ENCODE data around the gene OVOL3. TPM values are rescaled to one million over a fixed set of nuclear protein-coding genes. Genes with fewer than 3 reads are reported as not detected.
A peak's percentile ranks its signal among the peaks of the same experiment; 100 is the strongest.

OVOL3 gene
- total RNA-seq, 3 donors from 2014 or later, result not detected

GRCh38 chr19:36152352-36153091 is 41.6 kb downstream of the OVOL3 start, which contains the start of gene COX7A1:
COX7A1 (minus strand) TSS chr19:36152447; CDS start chr19:36152407, 40 bp downstream.
- Histone ChIP-seq H3K36me3 (no peaks in the 10 kb centered on the region), H3K27me3 (no peaks in the 10 kb centered on the region), H3K4me1 (peaks cover 0 to 3% of the 10 kb centered on the region in 2 donors), H3K9me3 (no peaks in the 10 kb centered on the region), H3K27ac (peak within 1 kb of the TSS; percentile 96), H3K4me3 (peak within 1 kb of the TSS; percentile 59 to 69 (median 64))
- intact Hi-C loops (cut with DNase I; ENCODE audit: low total_unique reads), result no loop called here
- DNase-seq (ENCODE audit: low spot score in 2 of 2), result peak in 1 of 2 donors; percentile 67
- TF ChIP-seq CTCF (IDR thresholded peaks at IDR 0.05), result no peak
- peak; percentile 14 for TF ChIP-seq POLR2A (IDR thresholded peaks at IDR 0.05)
- TF ChIP-seq POLR2AphosphoS5 (IDR thresholded peaks at IDR 0.05), result peak; percentile 14 to 68 (median 59)

DNA sequence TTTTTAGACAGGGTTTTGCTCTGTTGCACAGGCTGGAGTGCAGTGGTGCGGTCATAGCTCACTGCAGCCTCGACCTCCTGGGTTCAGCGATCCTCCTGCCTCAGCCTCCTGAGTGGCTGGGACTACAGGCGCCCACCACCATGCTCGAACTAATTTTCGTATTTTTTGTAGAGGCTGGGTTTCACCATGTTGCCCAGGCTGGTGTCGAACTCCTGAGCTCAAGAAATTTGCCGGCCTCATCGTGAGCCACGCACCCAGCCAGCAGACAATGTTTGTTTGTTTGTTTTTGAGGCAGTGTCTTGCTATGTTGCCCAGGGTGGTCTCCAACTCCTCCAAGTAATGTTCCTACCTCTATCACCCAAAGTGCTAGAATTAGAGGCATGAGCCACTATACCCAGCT is 42.2 kb downstream of the OVOL3 start:
- H3K27me3 ChIP-seq, result no peaks in the 10 kb centered on the region
- H3K4me1 ChIP-seq, result peaks cover 0 to 3% of the 10 kb centered on the region in 2 donors
- no peaks in the 10 kb centered on the region for H3K36me3 ChIP-seq
- no peaks in the 10 kb centered on the region for H3K9me3 ChIP-seq
- H3K4me3 ChIP-seq, result peak overlapping the region; percentile 59 to 69 (median 64)
- peak overlapping the region; percentile 96 for H3K27ac ChIP-seq
- intact Hi-C loops (cut with DNase I; ENCODE audit: low total_unique reads), result no loop called here
- no peak for DNase-seq (ENCODE audit: low spot score in 2 of 2)
- TF ChIP-seq POLR2A (IDR thresholded peaks at IDR 0.05) (no peak), POLR2AphosphoS5 (IDR thresholded peaks at IDR 0.05) (no peak), CTCF (IDR thresholded peaks at IDR 0.05) (no peak)

- no peak for DNase-seq (ENCODE audit: low spot score in 2 of 2)
- intact Hi-C loops (cut with DNase I; ENCODE audit: low total_unique reads), result no loop called here
- Histone ChIP-seq H3K4me1 (no peaks in the 10 kb centered on the region), H3K27ac (no peak overlapping the region), H3K9me3 (no peaks in the 10 kb centered on the region), H3K27me3 (no peaks in the 10 kb centered on the region), H3K4me3 (no peak overlapping the region), H3K36me3 (no peaks in the 10 kb centered on the region)
- TF ChIP-seq CTCF (IDR thresholded peaks at IDR 0.05), result no peak
- TF ChIP-seq POLR2A (IDR thresholded peaks at IDR 0.05), result no peak
- no peak for TF ChIP-seq POLR2AphosphoS5 (IDR thresholded peaks at IDR 0.05)
Observed at GRCh38 chr19:36160821-36161596, 50.1 kb downstream of the OVOL3 start.

Other genes with a start within 250 kb of the OVOL3 start
- 1 to 10 TPM; 2.6 to 4.2 (median 3.3) TPM for gene APLP1, start 242.6 kb upstream of the OVOL3 start, total RNA-seq
- gene NFKBID, start 210.6 kb upstream of the OVOL3 start, total RNA-seq, result 10 to 100 TPM in 1 of 3 donors, 1 to 10 TPM in 2; 4.3 to 15.2 (median 7.9) TPM
- gene HCST, start 208.6 kb upstream of the OVOL3 start, total RNA-seq, result 1 to 10 TPM; 3.3 to 7.2 (median 3.5) TPM
- 100 to 1,000 TPM in 2 of 3 donors, 10 to 100 TPM in 1; 56.4 to 239 (median 112) TPM for gene TYROBP, start 202.8 kb upstream of the OVOL3 start, total RNA-seq
- gene LRFN3, start 174.8 kb upstream of the OVOL3 start, total RNA-seq, result 1 to 10 TPM; 5.2 to 6.7 (median 5.4) TPM
- 10 to 100 TPM; 47.5 to 58.8 (median 48.8) TPM for gene SDHAF1, start 116.0 kb upstream of the OVOL3 start, total RNA-seq
- 10 to 100 TPM in 1 of 3 donors, 1 to 10 TPM in 1, under 1 TPM in 1; 0.16 to 15.5 (median 9.5) TPM for gene SYNE4, start 102.3 kb upstream of the OVOL3 start, total RNA-seq
- gene ALKBH6, start 96.9 kb upstream of the OVOL3 start, total RNA-seq, result 10 to 100 TPM; 18.0 to 23.0 (median 20.3) TPM
- 10 to 100 TPM in 1 of 3 donors, 1 to 10 TPM in 2; 7.5 to 13.4 (median 7.6) TPM for gene CLIP3, start 78.3 kb upstream of the OVOL3 start, total RNA-seq
- gene THAP8, start 56.9 kb upstream of the OVOL3 start, total RNA-seq, result 10 to 100 TPM in 2 of 3 donors, 1 to 10 TPM in 1; 8.6 to 11.0 (median 10.2) TPM
- under 1 TPM; 0.59 to 0.98 (median 0.80) TPM for gene WDR62, start 56.2 kb upstream of the OVOL3 start, total RNA-seq
- 10 to 100 TPM; 44.2 to 68.2 (median 58.2) TPM for gene POLR2I, start 3.7 kb downstream of the OVOL3 start, total RNA-seq
- gene TBCB, start 4.3 kb downstream of the OVOL3 start, total RNA-seq, result 100 to 1,000 TPM; 106 to 146 (median 124) TPM
- gene CAPNS1, start 28.9 kb downstream of the OVOL3 start, total RNA-seq, result 100 to 1,000 TPM; 144 to 286 (median 200) TPM
- 10 to 100 TPM; 20.8 to 69.3 (median 29.5) TPM for gene COX7A1, start 41.3 kb downstream of the OVOL3 start, total RNA-seq
- 1 to 10 TPM; 4.3 to 7.8 (median 7.2) TPM for gene ZNF565, start 103.5 kb downstream of the OVOL3 start, total RNA-seq
- gene ZNF146, start 104.0 kb downstream of the OVOL3 start, total RNA-seq, result 100 to 1,000 TPM in 1 of 3 donors, 10 to 100 TPM in 2; 55.5 to 109 (median 78.7) TPM

Data from breast epithelium (tissue), 4 donors.